Left kidney (tissue), 2 donors: ENCODE measurements around the gene MAU2. TPM values are rescaled to one million over a fixed set of nuclear protein-coding genes. Genes with fewer than 3 reads are reported as not detected.

Experiments
- DNase-seq: peaks from one replicate; pipeline ENCODE4 v3.0.0-alpha.2; 2013
- polyA plus RNA-seq: library from polyadenylated mRNA; unstranded; fragments of 120-200 nt; gene quantifications from one replicate; pipeline ENCODE4 v1.2.1, GENCODE V29; 2013; ENCODE audit not compliant: insufficient read length

MAU2 gene
- polyA plus RNA-seq, 1 donor = 70.1 TPM

- DNase-seq = no peak
These were observed 15.6 kb upstream of the MAU2 start for GRCh38 chr19:19305066-19305465.

DNA sequence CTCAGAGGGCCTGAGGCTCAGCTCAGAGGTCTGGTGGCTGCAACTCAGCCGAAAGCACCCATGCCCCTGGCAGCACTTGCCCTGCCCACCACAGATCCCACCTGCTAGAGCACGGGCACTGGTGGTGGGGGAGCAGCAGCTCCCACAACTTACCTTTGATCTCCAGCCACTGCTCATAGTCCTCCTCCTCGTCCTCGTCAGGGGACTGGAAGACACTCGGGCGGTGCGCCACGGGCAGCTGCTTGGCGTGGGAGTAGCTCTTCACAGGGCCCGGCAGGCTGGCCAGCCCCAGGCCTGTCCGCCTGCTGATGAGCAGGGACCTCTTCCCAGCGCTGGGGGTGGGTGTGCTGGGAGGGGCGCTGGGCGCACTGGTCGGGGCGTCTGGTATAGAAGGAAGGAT lies 14.9 kb upstream of the MAU2 start:
- no peak for DNase-seq

GRCh38 chr19:19306191-19306590 lies 14.4 kb upstream of the MAU2 start:
- no peak for DNase-seq

DNA sequence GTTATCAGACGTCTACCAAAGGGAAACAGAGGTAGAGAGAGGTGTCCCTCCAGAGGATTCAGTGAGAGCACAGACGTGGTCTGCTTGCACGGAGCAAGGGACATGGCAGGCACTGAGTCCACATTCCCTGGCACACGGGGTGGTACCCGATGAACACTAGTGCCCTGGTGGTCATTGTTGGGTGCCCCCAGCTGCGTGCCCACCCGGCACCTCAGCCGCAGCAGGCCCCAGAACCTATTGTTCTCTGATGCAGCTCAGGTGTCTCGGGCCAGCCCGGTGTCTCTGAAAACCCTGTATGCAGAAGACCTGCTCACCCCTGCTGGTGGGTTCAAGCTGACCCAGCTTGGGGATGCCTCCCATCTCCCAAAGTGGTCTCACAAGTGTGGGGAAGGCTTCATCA lies 12.3 kb upstream of the MAU2 start:
- DNase-seq = no peak

GRCh38 chr19:19315444-19315843 lies 5.2 kb upstream of the MAU2 start:
- no peak for DNase-seq

DNA sequence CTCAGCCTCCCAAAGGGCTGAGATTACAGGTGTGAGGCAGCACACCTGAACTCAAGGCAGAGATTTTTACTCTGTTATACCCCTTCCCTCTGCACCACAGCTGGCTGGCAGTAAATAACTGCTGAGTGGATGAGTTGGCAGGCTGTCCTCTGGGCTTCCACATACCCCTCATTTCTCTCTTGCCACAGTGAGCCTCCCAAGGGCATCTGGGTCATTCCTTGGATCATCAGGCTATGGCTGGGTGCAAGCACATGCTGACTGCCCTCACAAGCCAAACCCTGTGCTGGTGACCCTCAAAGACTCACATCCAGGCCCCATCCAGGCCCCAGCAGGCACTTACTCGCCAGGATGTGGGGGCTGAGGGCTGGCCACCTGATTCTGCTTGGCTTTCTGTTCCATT lies 4.5 kb upstream of the MAU2 start:
- DNase-seq = no peak

GRCh38 chr19:19319732-19320360 lies 783 bp upstream of the MAU2 start:
- DNase-seq = no peak

DNA sequence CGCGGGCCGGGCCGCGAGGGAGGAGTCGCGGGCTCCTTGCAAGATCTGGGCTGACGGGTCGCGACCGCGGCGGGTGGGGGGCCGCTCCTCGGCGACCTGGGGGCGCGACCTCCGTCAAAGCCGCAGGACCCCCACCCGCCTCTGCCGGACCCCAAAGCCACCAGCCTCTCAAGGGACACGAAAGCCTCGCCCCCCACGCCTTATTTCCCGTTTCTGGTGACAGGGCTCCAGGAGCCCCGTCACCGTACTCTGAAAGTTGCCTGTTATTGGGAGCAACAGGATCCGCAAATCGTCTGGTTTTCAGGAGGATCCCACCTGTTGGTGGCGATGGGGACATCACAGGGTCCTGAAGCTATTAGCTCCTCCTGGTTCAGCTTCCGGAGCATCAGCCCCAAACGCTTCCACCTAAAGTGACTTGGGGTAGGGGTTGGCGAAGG lies 530 bp downstream of the MAU2 start:
- no peak for DNase-seq

DNA sequence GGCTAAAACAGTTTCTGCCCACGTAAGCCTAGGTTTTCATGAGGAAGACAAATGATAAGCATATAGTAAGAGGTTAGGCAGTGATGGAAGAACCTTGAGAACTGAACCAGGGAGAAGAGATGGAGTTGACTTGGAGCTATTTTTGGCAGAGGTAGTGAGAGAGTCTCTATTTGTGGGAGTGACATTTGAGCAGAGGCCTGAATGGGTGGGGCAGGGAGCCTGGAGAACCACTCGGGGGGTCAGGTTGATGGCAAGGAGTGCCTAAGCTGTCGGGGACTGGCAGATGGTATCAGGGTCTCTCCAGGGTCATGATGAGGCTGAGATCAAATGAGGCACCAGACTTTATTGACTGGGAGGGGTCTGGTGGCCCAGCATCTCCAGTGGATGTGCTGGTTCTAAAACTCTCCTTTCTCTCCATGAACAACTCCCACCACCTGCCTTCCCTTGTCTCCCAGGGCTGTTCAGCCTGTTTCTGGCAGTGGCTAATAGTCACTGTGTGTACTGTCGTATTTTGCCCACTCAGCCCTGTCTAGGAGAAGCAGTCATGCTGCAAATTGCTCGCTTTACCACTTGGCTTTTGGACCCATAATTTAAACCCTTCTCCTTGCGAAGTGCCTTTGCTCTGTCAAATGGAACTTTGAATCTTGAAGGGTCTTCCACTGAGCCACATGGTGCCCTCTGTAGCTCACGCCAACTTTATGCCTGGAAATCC lies 3.6 kb downstream of the MAU2 start:
- no peak for DNase-seq

DNA sequence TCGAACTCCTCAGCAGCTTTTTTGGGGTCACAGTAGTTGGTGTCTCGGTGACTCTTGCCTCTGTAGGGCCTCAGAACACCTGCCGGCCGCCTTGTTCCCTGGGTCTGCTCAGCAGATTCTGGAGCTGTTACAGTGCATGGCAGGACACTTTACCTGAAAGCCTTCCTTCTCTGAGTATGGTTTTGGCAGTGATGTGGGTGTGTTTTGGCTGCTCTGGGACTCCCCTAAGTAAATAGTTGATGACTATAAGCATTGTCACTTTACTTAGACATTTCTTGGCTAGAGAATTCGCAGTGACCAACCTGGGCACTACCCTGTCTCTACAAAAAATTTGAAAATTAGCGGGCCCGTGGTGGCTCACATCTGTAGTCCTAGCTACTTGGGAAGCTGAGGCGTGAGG lies 7.0 kb downstream of the MAU2 start:
- no peak for DNase-seq

DNA sequence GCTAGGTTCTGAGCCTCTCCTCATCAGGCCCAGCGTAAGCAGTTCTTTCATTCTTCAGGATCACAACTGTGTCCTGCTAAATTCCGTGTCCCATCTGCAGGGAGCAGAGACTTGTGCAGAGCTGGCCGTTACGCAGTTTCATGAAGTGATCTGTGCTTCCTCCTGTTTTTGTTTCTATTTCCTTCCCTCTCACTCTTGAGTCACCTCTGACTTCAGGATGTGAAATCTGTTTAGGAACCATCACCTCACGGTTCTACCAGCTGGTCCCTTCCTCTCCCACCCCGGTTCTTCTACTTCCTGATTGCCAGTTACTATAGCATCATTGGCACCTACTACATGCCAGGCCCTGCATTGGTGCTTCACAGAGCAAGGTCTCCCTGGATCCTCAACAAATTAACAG lies 8.5 kb downstream of the MAU2 start:
- DNase-seq = no peak

GRCh38 chr19:19334063-19334988 lies 13.7 kb downstream of the MAU2 start:
- DNase-seq = no peak

DNA sequence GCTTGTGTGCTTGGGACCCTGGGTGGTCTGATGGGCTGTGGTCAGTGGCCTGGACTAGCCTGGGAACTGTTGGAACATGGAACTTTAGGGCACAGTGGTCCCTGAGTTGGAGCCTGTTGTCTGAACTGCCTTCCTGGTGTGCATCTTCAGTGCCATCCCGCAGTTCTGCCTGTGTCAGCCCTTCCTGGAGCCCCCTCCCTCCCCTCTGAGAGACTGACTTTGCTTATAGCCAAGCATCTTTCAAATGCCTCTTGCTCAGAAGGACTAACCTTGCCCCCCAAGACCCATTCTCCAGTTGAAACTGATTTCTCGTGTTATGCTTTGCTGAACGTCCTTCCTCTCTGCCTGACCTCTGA lies 14.3 kb downstream of the MAU2 start:
- no peak for DNase-seq

GRCh38 chr19:19335408-19336158 lies 15.0 kb downstream of the MAU2 start:
- no peak for DNase-seq

DNA sequence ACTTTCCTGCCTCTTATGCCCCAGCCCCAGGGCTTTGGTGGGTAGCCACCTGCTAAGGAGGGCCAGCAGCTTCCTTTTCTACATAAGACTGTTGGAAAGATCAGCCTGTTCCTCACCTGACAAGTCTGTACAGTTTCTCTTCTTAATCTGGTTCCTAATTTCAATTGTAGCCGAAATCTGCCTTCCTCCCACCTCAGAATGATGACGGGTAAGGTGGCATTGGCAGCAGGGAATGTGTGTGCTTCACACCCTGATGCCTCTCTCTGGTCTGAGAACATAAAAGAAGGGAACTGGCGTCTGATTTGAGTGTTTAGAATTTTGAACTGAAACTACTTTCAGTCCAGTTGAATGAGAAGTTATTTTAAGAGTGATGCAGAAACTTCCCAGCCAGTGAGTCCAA lies 16.0 kb downstream of the MAU2 start:
- no peak for DNase-seq

DNA sequence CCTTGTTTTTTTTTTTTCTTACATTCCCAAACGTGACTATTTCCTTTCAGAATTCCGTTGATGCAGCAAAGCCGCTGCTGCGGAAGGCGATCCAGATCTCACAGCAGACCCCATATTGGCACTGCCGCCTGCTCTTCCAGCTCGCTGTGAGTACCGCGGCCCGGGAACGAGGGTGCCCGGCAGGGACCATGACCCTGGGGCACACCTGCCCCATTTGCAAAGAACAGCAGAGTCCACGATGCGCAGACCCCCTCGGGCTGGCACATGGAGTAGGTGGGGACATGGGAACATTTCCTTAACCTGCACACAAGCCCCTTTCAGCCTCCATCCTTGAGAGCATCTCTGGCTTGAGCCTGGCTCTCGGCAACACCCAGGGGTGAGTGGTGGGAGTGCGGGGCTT lies 16.5 kb downstream of the MAU2 start:
- DNase-seq = no peak

- no peak for DNase-seq
These were observed 17.5 kb downstream of the MAU2 start for GRCh38 chr19:19338082-19338481.

DNA sequence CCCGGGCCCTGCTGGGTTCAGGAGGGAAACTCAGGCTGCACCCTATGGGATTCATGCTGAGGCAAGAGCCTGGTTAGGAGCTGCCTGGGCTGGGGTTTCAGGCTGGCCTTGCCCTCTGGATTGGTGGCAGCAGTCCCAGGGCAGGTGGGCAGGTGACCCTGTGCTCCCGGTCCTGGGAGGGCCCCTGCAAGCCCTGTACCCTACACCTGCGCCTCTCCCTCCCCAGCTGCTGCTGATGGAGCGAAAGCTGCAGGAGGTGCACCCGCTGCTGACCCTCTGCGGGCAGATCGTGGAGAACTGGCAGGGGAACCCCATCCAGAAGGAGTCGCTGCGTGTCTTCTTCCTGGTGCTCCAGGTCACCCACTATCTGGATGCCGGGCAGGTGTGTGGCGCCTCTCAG lies 20.4 kb downstream of the MAU2 start:
- DNase-seq = no peak

DNA sequence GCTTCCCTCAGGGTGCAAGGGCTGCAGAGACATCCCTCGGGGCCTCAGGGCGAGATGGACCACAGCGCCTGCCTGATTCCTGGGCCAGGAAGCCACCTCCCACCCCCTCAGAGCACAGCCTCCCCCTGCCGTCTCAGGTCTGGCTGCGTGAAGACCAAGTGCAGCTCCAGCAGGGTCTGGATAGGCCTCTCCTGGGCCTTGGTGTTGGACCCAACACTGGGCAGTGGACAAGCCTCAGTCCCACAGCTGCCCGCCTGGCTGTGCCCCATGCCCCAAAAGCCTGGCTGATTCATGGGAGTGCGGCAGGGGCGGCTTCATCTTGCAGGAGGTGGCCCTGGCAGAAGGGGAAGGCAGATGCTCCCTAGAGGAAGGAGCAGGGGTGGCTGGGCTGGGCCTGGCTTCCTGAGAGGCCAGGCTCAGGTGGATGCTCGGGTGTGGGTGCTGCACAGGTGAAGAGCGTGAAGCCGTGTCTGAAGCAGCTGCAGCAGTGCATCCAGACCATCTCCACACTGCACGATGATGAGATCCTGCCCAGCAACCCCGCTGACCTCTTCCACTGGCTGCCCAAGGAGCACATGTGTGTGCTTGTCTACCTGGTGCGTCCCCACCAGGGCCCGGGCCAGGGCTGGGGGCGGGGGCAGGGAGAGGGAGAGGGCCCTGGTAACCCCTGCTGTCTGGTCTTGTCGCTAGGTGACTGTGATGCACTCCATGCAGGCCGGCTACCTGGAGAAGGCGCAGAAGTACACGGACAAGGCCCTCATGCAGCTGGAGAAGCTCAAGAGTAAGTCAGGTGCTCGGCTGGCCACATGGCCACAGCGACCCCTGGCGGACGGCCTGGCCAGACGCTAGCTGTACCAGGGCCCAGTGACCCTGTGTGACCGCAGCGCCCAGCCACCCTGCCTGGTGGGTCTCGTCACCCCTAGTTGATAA lies 21.7 kb downstream of the MAU2 start:
- DNase-seq = no peak

GRCh38 chr19:19343016-19343362 lies 22.4 kb downstream of the MAU2 start:
- no peak for DNase-seq

DNA sequence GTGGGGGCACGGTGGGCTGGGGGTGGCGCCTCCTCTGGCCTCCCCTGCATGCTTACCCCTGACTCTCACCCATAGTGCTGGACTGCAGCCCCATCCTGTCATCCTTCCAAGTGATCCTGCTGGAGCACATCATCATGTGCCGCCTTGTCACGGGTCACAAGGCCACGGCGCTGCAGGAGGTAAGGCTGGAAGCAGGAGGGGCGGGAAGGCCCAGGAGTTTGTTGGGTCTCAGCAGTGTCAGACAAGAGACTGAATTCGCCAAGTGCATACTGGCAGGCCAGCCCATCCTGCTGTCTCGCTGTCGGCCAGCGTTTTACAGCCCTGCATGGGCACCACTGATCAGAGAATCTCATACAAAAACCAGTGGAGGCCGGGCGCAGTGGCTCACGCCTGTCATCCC lies 23.1 kb downstream of the MAU2 start:
- DNase-seq = no peak
